K562 (cell line): ENCODE data around the gene ACOT7. TPM values are rescaled to one million over a fixed set of nuclear protein-coding genes. Genes with fewer than 3 reads are reported as not detected.

Experiments used
- ATAC-seq: fragments of 200-7000 bp; cut with Tn5 transposase; 3 replicates; pipeline ENCODE4 v1.9.1; 2020; ENCODE audit warnings: moderate library complexity
- BruUV-seq: library from RNA; stranded (reverse); fragments of 400-500 nt; replicated peaks from 2 replicates; lab custom pipeline; 2021; lab: Mats Ljungman, UMichigan
- CTCF ChIA-PET: fragments of 300-600 bp; formaldehyde crosslinking; extraction: SDS; loops from one replicate; lab custom pipeline; 2021; ENCODE audit warnings: low intra/inter-chr PET ratio; lab: Yijun Ruan, JAX
- POLR2A ChIA-PET: fragments of 300-600, 350-650 bp; sonication (Branson Sonifier 250); formaldehyde crosslinking; extraction: SDS; loops from one replicate; lab custom pipeline; 2021; ENCODE audit warnings: antibody characterized with exemption, inconsistent platforms; lab: Yijun Ruan, JAX
- DNase-seq, 4 experiments: peaks; one replicate each; pipeline versions ENCODE4 v3.0.0 to v3.0.0-alpha.2; 2011 to 2018; ENCODE audit warnings: low spot score in 3 of 4, mixed read lengths in 3 of 4; ENCODE audit errors: extremely low read depth in 1 of 4
- FAIRE-seq: peaks from 2 replicates; lab custom pipeline; 2011; peaks lifted over from hg19 to GRCh38; lab: Jason Lieb, UNC
- H2AFZ ChIP-seq: 2 replicates; pipeline ENCODE4 v1.6.0; 2011; ENCODE audit warnings: low read depth, low read length, control low read depth, inconsistent platforms
- H3K27ac ChIP-seq: fragments of 200-600 bp; 3 replicates; pipeline ENCODE4 v1.8.0; 2011; ENCODE audit warnings: low read depth, mild to moderate bottlenecking, control low read depth, inconsistent platforms, low read length, moderate library complexity, mixed read lengths; ENCODE audit errors: extremely low read depth
- H3K27me3 ChIP-seq, 2 experiments: fragments of 300-600 bp in 1 of 2; 2 replicates in 1 of 2; 3 replicates in 1 of 2; pipeline versions ENCODE4 v1.6.0 to v1.8.0; 2011; ENCODE audit warnings: inconsistent platforms in 2 of 2, low read length in 2 of 2, mild to moderate bottlenecking in 1 of 2, mixed read lengths in 1 of 2, moderate library complexity in 1 of 2; ENCODE audit not compliant: control insufficient read depth in 2 of 2, insufficient read depth in 2 of 2
- H3K36me3 ChIP-seq: fragments of 300-600 bp; 3 replicates; pipeline ENCODE4 v1.8.0; 2011; ENCODE audit warnings: mild to moderate bottlenecking, low read length, inconsistent platforms; ENCODE audit not compliant: control insufficient read depth, insufficient read depth
- H3K4me1 ChIP-seq, 2 experiments: fragments of 200-600 bp in 1 of 2; replicated peaks in 1 of 2; 2 replicates in 1 of 2; 3 replicates in 1 of 2; pipeline versions ENCODE4 v1.5.1 to v1.8.0; 2011; ENCODE audit warnings: inconsistent platforms in 2 of 2, low read length in 2 of 2, mild to moderate bottlenecking in 1 of 2, mixed read lengths in 1 of 2, moderate library complexity in 1 of 2; ENCODE audit not compliant: control insufficient read depth in 2 of 2, insufficient read depth in 2 of 2
- H3K4me2 ChIP-seq: 2 replicates; pipeline ENCODE4 v1.6.1; 2011; ENCODE audit warnings: low read length, control low read depth, inconsistent platforms, mixed read lengths; ENCODE audit not compliant: insufficient read depth
- H3K4me3 ChIP-seq: fragments of 200-600 bp; sonication (generic), shearing (Covaris generic); 2 replicates; pipeline ENCODE4 v1.5.1; 2016; ENCODE audit warnings: control low read depth, inconsistent platforms
- H3K79me2 ChIP-seq: fragments of 200-600 bp; 3 replicates; pipeline ENCODE4 v1.8.0; 2011; ENCODE audit warnings: low read length, inconsistent platforms; ENCODE audit not compliant: control insufficient read depth, insufficient read depth
- H3K9ac ChIP-seq, 2 experiments: 2 replicates each; pipeline versions ENCODE4 v1.6.0 to v1.6.1; 2011; ENCODE audit warnings: low read depth in 2 of 2, low read length in 2 of 2, control low read depth in 1 of 2, inconsistent platforms in 1 of 2, mild to moderate bottlenecking in 1 of 2, mixed read lengths in 1 of 2; ENCODE audit not compliant: insufficient read depth in 1 of 2
- H3K9me1 ChIP-seq: one replicate; pipeline ENCODE4 v1.6.0; 2011; ENCODE audit warnings: inconsistent platforms, mild to moderate bottlenecking, low read length, moderate library complexity; ENCODE audit not compliant: control insufficient read depth, insufficient read depth
- H3K9me3 ChIP-seq: replicated peaks from 2 replicates; pipeline ENCODE4 v1.5.1; 2011; ENCODE audit warnings: low read depth, low read length, inconsistent platforms; ENCODE audit not compliant: control insufficient read depth, insufficient read depth
- H4K20me1 ChIP-seq: replicated peaks from 2 replicates; pipeline ENCODE4 v1.6.1; 2011; ENCODE audit warnings: low read length, inconsistent platforms, mixed read lengths; ENCODE audit not compliant: control insufficient read depth, insufficient read depth
- CBX8 ChIP-seq: fragments of 200-600 bp; sonication (generic); IDR thresholded peaks from 2 replicates; pipeline ENCODE4 v1.6.1; 2012; ENCODE audit warnings: borderline replicate concordance, mixed run types, low read depth, mild to moderate bottlenecking, moderate library complexity, mixed read lengths, low read length, control low read depth, inconsistent platforms; ENCODE audit not compliant: poor library complexity, severe bottlenecking; ENCODE audit errors: extremely low read depth
- CEBPB ChIP-seq: fragments of 450-650 bp; IDR thresholded peaks from 2 replicates; pipeline ENCODE4 v1.6.1; 2016; ENCODE audit warnings: missing genetic modification characterization, missing compliant biosample characterization
- CEBPG ChIP-seq, 3 experiments: fragments of 200-800 bp in 1 of 3; sonication (Bioruptor generic) in 1 of 3; sonication (generic) in 1 of 3; formaldehyde crosslinking in 1 of 3; IDR thresholded peaks in 2 of 3; conservative IDR thresholded peaks in 1 of 3; 2 replicates each; pipeline versions ENCODE4 v1.6.1 to v1.8.0; 2016 to 2022; ENCODE audit warnings: missing compliant biosample characterization in 2 of 3, missing genetic modification characterization in 2 of 3, mild to moderate bottlenecking in 1 of 3, missing genetic modification reagents in 1 of 3
- FOS ChIP-seq: IDR thresholded peaks from 3 replicates; pipeline ENCODE4 v1.6.1; 2011; ENCODE audit not compliant: insufficient read length; ENCODE audit errors: extremely low read depth
- HIVEP1 ChIP-seq: fragments of 250-450 bp; sonication (Bioruptor Pico); IDR thresholded peaks from 2 replicates; pipeline ENCODE4 v1.4.0; 2020; ENCODE audit warnings: mild to moderate bottlenecking
- NBN ChIP-seq: fragments of 450-650 bp; IDR thresholded peaks from 2 replicates; pipeline ENCODE4 v1.6.1; 2016; ENCODE audit warnings: low read depth, mild to moderate bottlenecking
- PRPF4 ChIP-seq: fragments of 200-400 bp; formaldehyde crosslinking; IDR thresholded peaks from one replicate; pipeline ENCODE4 v1.6.1; 2017; ENCODE audit warnings: low read length, low read depth, mild to moderate bottlenecking; ENCODE audit not compliant: insufficient read depth, poor library complexity, severe bottlenecking
- ZFP36 ChIP-seq: fragments of 150-350 bp; IDR thresholded peaks from 2 replicates; pipeline ENCODE4 v1.6.1; 2018; ENCODE audit warnings: low read length, low read depth; ENCODE audit not compliant: partially characterized antibody
- WGBS: fragments of 100-300 bp; shearing (Covaris generic); methylation state at CpG from one replicate; pipeline ENCODE4 v1.1.6; 2016; ENCODE audit warnings: low coverage, mixed read lengths; ENCODE audit not compliant: insufficient coverage; ENCODE audit errors: missing lambda C conversion rate; 5-methylcytosine and 5-hydroxymethylcytosine counted together
- in situ Hi-C: fragments of 300-500 bp; cut with MboI; formaldehyde crosslinking; loops from 4 replicates; pipeline ENCODE4 v1.15.0; 2018; ENCODE audit warnings: inconsistent platforms, mixed read lengths
- intact Hi-C: fragments of 100-400 bp; cut with micrococcal nuclease; formaldehyde crosslinking; loops from 2 replicates; pipeline ENCODE4 v1.14.2; 2022
- polyA plus RNA-seq, 8 experiments: library from polyadenylated mRNA; depleted of rRNA in 4 of 8; stranded (reverse) in 5 of 8; unstranded in 3 of 8; fragments of >200 nt; fragmentation: Nextera tagmentation in 2 of 8; fragmentation: Illumina TruSeq in 1 of 8; extraction: Ambion mirVana in 2 of 8; extraction: Trizol in 1 of 8; gene quantifications; 2 replicates each; pipeline versions ENCODE4 v1.2.1 to v1.2.3, GENCODE V29; 2011 to 2014; ENCODE audit warnings: inconsistent platforms in 1 of 8, missing spikeins in 1 of 8
- total RNA-seq, 7 experiments: library from RNA; depleted of rRNA in 6 of 7; stranded (reverse); fragments of >200 nt in 6 of 7; fragmentation: Illumina TruSeq in 2 of 7; extraction: Trizol in 2 of 7; gene quantifications; 2 replicates each; pipeline versions ENCODE4 v1.2.1 to v1.2.3, GENCODE V29; 2011 to 2021; ENCODE audit warnings: low replicate concordance in 1 of 7
- TF ChIP-seq, protein P1 (sequence below), 2 experiments: fragments of 450-650 bp in 1 of 2; sonication (generic) in 1 of 2; formaldehyde crosslinking in 1 of 2; IDR thresholded peaks in 1 of 2; conservative IDR thresholded peaks in 1 of 2; 2 replicates each; pipeline versions ENCODE4 v1.6.1 to v1.8.1; 2016 to 2023; ENCODE audit warnings: mild to moderate bottlenecking in 2 of 2, moderate library complexity in 2 of 2, inconsistent platforms in 1 of 2, missing genetic modification reagents in 1 of 2
- TF ChIP-seq, protein P2 (sequence below), 2 experiments: fragments of 450-650 bp; IDR thresholded peaks; 2 replicates each; pipeline ENCODE4 v1.6.1; 2018; ENCODE audit warnings: mild to moderate bottlenecking in 2 of 2, low read depth in 1 of 2; ENCODE audit not compliant: partially characterized antibody in 2 of 2

ACOT7 gene
- total and polyA plus RNA-seq, 9 of the 15 experiments (the other 6 are each of a cell fraction or from before 2014, with no cell fraction given), result 7.0 to 92.6 (median 37.2) TPM

DNA sequence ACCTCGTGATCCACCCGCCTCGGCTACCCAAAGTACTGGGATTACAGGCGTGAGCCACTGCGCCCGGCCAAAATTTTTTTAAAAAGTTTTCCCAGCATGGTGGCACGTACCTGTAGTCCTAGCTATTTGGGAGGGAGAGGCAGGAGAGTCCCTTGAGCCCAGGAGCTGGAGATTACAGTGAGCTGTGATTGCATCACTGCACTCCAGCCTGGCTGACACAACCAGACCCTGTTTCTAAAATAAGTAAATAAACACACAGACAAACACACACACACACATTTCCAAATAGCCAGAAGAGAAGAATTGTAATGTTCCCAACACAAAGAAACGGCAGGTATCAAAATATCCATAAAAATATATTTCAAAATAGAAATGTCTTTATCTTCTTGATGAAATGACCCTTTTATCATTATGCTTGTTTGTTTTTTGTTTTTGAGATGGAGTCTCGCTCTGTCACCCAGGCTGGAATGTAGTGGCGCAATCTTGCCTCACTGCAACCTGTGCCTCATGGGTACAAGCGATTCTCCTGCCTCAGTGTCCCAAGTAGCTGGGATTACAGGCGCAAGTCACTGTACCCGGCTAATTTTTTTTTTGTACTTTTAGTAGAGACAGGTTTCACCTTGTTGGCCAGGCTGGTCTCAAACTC lies 16.8 kb upstream of the ACOT7 start:
- H3K9me3 ChIP-seq, result no peaks in the 10 kb centered on the region
- CTCF ChIA-PET, result no interaction called here
- no peak overlapping the region for H2AFZ ChIP-seq
- H3K9me1 ChIP-seq, result no peaks in the 10 kb centered on the region
- no TSS peak for BruUV-seq
- no peak overlapping the region for H3K4me2 ChIP-seq
- ATAC-seq, result no peak
- POLR2A ChIA-PET, result no interaction called here
- peaks cover 0 to 5% of the 10 kb centered on the region in 2 experiments; a peak in 1 of 5 replicates for H3K4me1 ChIP-seq
- in situ Hi-C loops, result loop anchor here (5.0 kb wide), 1 partner anchor 62 kb away; no protein-coding TSS in a partner anchor
- no peak for TF ChIP-seq NBN
- no peak for TF ChIP-seq FOS
- no peak for TF ChIP-seq PRPF4
- no peak for TF ChIP-seq ZFP36
- TF ChIP-seq, protein P1, sequence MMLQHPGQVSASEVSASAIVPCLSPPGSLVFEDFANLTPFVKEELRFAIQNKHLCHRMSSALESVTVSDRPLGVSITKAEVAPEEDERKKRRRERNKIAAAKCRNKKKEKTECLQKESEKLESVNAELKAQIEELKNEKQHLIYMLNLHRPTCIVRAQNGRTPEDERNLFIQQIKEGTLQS (IDR thresholded peaks at IDR 0.05), result peak; percentile 79
- TF ChIP-seq, protein P1 (CRISPR knock-in tag; conservative IDR thresholded peaks at IDR 0.05), result no peak
- TF ChIP-seq CEBPB (tag), result peak; percentile 76
- TF ChIP-seq CBX8, result no peak
- TF ChIP-seq CEBPG (CRISPR knock-in tag; IDR thresholded peaks at IDR 0.05), result peak; percentile 42
- TF ChIP-seq CEBPG (tag; conservative IDR thresholded peaks at IDR 0.05 in 1 of 2, IDR thresholded peaks at IDR 0.05 in 1 of 2), result peak; percentile 76 to 83
- TF ChIP-seq HIVEP1 (CRISPR knock-in tag), result no peak
- TF ChIP-seq, protein P2, sequence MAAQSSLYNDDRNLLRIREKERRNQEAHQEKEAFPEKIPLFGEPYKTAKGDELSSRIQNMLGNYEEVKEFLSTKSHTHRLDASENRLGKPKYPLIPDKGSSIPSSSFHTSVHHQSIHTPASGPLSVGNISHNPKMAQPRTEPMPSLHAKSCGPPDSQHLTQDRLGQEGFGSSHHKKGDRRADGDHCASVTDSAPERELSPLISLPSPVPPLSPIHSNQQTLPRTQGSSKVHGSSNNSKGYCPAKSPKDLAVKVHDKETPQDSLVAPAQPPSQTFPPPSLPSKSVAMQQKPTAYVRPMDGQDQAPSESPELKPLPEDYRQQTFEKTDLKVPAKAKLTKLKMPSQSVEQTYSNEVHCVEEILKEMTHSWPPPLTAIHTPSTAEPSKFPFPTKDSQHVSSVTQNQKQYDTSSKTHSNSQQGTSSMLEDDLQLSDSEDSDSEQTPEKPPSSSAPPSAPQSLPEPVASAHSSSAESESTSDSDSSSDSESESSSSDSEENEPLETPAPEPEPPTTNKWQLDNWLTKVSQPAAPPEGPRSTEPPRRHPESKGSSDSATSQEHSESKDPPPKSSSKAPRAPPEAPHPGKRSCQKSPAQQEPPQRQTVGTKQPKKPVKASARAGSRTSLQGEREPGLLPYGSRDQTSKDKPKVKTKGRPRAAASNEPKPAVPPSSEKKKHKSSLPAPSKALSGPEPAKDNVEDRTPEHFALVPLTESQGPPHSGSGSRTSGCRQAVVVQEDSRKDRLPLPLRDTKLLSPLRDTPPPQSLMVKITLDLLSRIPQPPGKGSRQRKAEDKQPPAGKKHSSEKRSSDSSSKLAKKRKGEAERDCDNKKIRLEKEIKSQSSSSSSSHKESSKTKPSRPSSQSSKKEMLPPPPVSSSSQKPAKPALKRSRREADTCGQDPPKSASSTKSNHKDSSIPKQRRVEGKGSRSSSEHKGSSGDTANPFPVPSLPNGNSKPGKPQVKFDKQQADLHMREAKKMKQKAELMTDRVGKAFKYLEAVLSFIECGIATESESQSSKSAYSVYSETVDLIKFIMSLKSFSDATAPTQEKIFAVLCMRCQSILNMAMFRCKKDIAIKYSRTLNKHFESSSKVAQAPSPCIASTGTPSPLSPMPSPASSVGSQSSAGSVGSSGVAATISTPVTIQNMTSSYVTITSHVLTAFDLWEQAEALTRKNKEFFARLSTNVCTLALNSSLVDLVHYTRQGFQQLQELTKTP (IDR thresholded peaks at IDR 0.05; ENCODE audit: low read depth in 1 of 2, partially characterized antibody in 2 of 2), result no peak
- H3K79me2 ChIP-seq, result no peaks in the 10 kb centered on the region
- 8% methylated on average over 13 of the region's 13 CpGs for WGBS
- peaks cover 5% of the 10 kb centered on the region; the same call in 1 of the 2 replicates for H4K20me1 ChIP-seq
- DNase-seq, result no peak
- FAIRE-seq, result no peak
- peaks cover 30 to 52% of the 10 kb centered on the region in 2 experiments for H3K27me3 ChIP-seq
- H3K27ac ChIP-seq, result no peak overlapping the region
- no peak overlapping the region for H3K9ac ChIP-seq
- H3K4me3 ChIP-seq, result no peak overlapping the region
- no peaks in the 10 kb centered on the region for H3K36me3 ChIP-seq
- intact Hi-C loops, result no loop called here
